PC-3 (cell line): ENCODE results near the gene MLLT3.

Experiments
- EZH2 ChIP-seq: fragments of 300-600 bp; sonication (generic); IDR thresholded peaks from one replicate; pipeline ENCODE4 v1.6.1; 2017; ENCODE audit warnings: antibody characterized with exemption, mild to moderate bottlenecking, low read length; ENCODE audit not compliant: unreplicated experiment
- TF ChIP-seq, protein P1 (sequence below): fragments of 300-600 bp; sonication (generic); conservative IDR thresholded peaks from 2 replicates; pipeline ENCODE4 v1.5.1; 2017; ENCODE audit warnings: antibody characterized with exemption, low read depth, mild to moderate bottlenecking, low read length

DNA sequence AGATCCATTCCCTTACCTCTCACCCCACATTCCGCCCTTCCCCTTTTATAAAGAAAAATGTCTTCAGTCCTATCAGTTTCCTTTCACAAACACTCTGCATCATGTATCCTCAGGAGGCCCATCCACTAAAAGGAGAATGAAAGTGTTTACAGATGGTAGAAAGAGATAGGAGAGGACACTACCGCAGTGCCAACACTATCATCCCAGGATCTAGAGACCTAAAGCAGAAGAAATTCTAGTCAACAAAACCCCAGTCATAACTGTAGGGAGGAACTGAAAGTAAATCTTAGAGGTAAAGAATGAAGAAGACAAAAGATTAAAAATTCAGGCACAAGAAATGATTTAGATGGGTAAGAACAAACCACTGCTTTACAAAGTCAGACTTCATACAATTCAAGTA lies 114.1 kb downstream of the MLLT3 start:
- no peak for TF ChIP-seq EZH2
- TF ChIP-seq, protein P1, sequence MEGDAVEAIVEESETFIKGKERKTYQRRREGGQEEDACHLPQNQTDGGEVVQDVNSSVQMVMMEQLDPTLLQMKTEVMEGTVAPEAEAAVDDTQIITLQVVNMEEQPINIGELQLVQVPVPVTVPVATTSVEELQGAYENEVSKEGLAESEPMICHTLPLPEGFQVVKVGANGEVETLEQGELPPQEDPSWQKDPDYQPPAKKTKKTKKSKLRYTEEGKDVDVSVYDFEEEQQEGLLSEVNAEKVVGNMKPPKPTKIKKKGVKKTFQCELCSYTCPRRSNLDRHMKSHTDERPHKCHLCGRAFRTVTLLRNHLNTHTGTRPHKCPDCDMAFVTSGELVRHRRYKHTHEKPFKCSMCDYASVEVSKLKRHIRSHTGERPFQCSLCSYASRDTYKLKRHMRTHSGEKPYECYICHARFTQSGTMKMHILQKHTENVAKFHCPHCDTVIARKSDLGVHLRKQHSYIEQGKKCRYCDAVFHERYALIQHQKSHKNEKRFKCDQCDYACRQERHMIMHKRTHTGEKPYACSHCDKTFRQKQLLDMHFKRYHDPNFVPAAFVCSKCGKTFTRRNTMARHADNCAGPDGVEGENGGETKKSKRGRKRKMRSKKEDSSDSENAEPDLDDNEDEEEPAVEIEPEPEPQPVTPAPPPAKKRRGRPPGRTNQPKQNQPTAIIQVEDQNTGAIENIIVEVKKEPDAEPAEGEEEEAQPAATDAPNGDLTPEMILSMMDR: no peak
